T-cell (primary cell): ENCODE measurements around the gene DKK3. TPM values are rescaled to one million over a fixed set of nuclear protein-coding genes. Genes with fewer than 3 reads are reported as not detected.
A peak's percentile ranks its signal among the peaks of the same experiment; 100 is the strongest.

ENCODE experiments used
- ATAC-seq, 4 experiments: fragments of 200-7000 bp in 3 of 4; fragments of 150-1000 bp in 1 of 4; cut with Tn5 transposase; replicated peaks in 1 of 4; 1 replicate in 3 of 4; 2 replicates in 1 of 4; pipeline ENCODE4 v1.10.0; 2021; ENCODE audit warnings: moderate library complexity in 3 of 4, mild to moderate bottlenecking in 2 of 4, moderate number of reproducible peaks in 1 of 4
- CTCF ChIA-PET, 2 donors: fragments of 300-600 bp; sonication (Branson Sonifier 250); formaldehyde crosslinking; loops; one replicate each; lab custom pipeline; 2022; ENCODE audit warnings: antibody characterized with exemption in 2 of 2; lab: Charles Lee
- POLR2A ChIA-PET, 2 donors: fragments of 300-600 bp; sonication (Branson Sonifier 250); formaldehyde crosslinking; loops; one replicate each; lab custom pipeline; 2022; ENCODE audit warnings: antibody characterized with exemption in 2 of 2; lab: Charles Lee
- DNase-seq, 35 experiments: peaks; one replicate each; pipeline versions ENCODE4 v3.0.0 to v3.0.0-alpha.2; 2013 to 2023
- H3K27ac ChIP-seq: one replicate; pipeline ENCODE4 v1.5.1; 2013; ENCODE audit warnings: low read length
- H3K27me3 ChIP-seq, 2 experiments: replicated peaks in 1 of 2; 1 replicate in 1 of 2; 2 replicates in 1 of 2; pipeline versions ENCODE4 v1.6.1 to v1.7.0; 2013; ENCODE audit warnings: low read length in 1 of 2, mixed read lengths in 1 of 2; ENCODE audit not compliant: control insufficient read depth in 2 of 2, insufficient read depth in 2 of 2; ENCODE audit errors: extremely low read depth in 1 of 2
- H3K36me3 ChIP-seq, 2 donors: 1 replicate in 1 of 2; 2 replicates in 1 of 2; pipeline versions ENCODE4 v1.6.1 to v1.7.0; 2013; ENCODE audit warnings: low read length in 1 of 2; ENCODE audit not compliant: control insufficient read depth in 2 of 2, insufficient read depth in 1 of 2; ENCODE audit errors: extremely low read depth in 1 of 2
- H3K4me1 ChIP-seq, 2 experiments: 1 replicate in 1 of 2; 2 replicates in 1 of 2; pipeline versions ENCODE4 v1.6.1 to v1.7.0; 2013; ENCODE audit warnings: low read length in 2 of 2, mixed read lengths in 1 of 2; ENCODE audit not compliant: insufficient read depth in 2 of 2, control insufficient read depth in 1 of 2; ENCODE audit errors: extremely low read depth in 1 of 2
- H3K4me3 ChIP-seq, 2 donors: 1 replicate in 1 of 2; 2 replicates in 1 of 2; pipeline versions ENCODE4 v1.5.1 to v1.7.0; 2013; ENCODE audit warnings: mild to moderate bottlenecking in 2 of 2, low read length in 1 of 2, moderate library complexity in 1 of 2; ENCODE audit not compliant: control insufficient read depth in 1 of 2; ENCODE audit errors: extremely low read depth in 1 of 2
- H3K9me3 ChIP-seq: 2 replicates; pipeline ENCODE4 v1.7.0; 2013
- H3K27ac Mint-ChIP-seq, 2 donors: one replicate each; pipeline ENCODE4 v1.8.0; 2020 to 2021; ENCODE audit warnings: mild to moderate bottlenecking in 2 of 2, mixed read lengths in 2 of 2
- H3K27me3 Mint-ChIP-seq, 2 donors: one replicate each; pipeline ENCODE4 v1.8.0; 2021 to 2022; ENCODE audit warnings: mixed read lengths in 2 of 2
- H3K36me3 Mint-ChIP-seq: one replicate; pipeline ENCODE4 v1.8.0; 2021; ENCODE audit warnings: mixed read lengths
- H3K4me1 Mint-ChIP-seq, 3 donors: one replicate each; pipeline ENCODE4 v1.8.0; 2020 to 2022; ENCODE audit warnings: mixed read lengths in 3 of 3, mild to moderate bottlenecking in 1 of 3
- H3K4me3 Mint-ChIP-seq, 3 donors: one replicate each; pipeline ENCODE4 v1.8.0; 2020 to 2022; ENCODE audit warnings: mild to moderate bottlenecking in 3 of 3, mixed read lengths in 3 of 3, moderate library complexity in 3 of 3
- H3K9me3 Mint-ChIP-seq, 3 donors: one replicate each; pipeline ENCODE4 v1.8.0; 2020 to 2022; ENCODE audit warnings: mixed read lengths in 3 of 3
- WGBS: methylation state at CpG from one replicate; pipeline ENCODE4 v1.1.5; 2013; ENCODE audit warnings: missing lambda C conversion rate; ENCODE audit not compliant: insufficient coverage; 5-methylcytosine and 5-hydroxymethylcytosine counted together
- total RNA-seq, 35 experiments: library from RNA in 6 of 35; stranded (reverse) in 6 of 35; fragments of 120-200 nt in 1 of 35; gene quantifications; one replicate each; pipeline versions ENCODE4 v1.2.1 to v1.2.4 and lab custom pipeline; 2013 to 2026

Gene DKK3
- total RNA-seq, 5 donors from 2014 or later (not counting 1 experiment from before 2014, with no cell fraction given) = 1.5 to 8.1 (median 2.7) TPM

DNA sequence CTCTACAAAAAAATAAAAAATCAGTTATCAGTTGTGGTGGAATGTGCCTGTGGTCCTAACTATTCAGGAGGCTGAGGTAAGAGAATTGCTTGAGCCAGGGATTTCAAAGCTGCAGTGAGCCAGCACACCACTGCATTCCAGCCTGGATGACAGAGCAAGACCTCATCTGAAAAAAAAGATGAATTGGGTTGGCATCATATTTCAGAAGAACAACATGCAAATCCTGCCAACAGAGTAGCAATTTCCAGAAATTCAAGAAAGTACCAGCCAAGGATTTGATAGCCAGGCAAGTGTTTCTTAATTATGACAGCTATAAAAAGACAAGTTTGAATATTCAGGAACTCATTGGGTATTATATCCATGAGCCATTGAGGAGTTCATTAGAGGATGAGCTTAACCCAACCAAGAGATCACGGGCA lies 91.4 kb downstream of the DKK3 start:
- CTCF ChIA-PET = interaction anchor here in 1 of 2 donors (0.6 kb wide), 1 partner anchor 126 kb away, joined by 3 read pairs; no protein-coding TSS in a partner anchor
- Histone ChIP-seq H3K27me3 (no peaks in the 10 kb centered on the region), H3K9me3 (no peaks in the 10 kb centered on the region), H3K27ac (no peak overlapping the region), H3K4me1 (no peaks in the 10 kb centered on the region), H3K36me3 (peaks cover 0 to 8% of the 10 kb centered on the region in 2 donors), H3K4me3 (no peak overlapping the region)
- Mint-ChIP-seq H3K9me3 (no peaks in the 10 kb centered on the region), H3K36me3 (peaks cover 30% of the 10 kb centered on the region), H3K4me1 (peaks cover 0 to 14% (median 1%) of the 10 kb centered on the region in 3 donors), H3K27ac (peak overlapping the region in 1 of 2 donors; percentile 59), H3K4me3 (no peak overlapping the region), H3K27me3 (no peaks in the 10 kb centered on the region)
- POLR2A ChIA-PET = interaction anchor here in 1 of 2 donors (0.6 kb wide), 1 partner anchor 37 kb away, joined by 3 read pairs; no protein-coding TSS in a partner anchor
- ATAC-seq = no peak
- no peak for DNase-seq
- WGBS = no CpG with 5 or more reads among the region's 1 CpG

DNA sequence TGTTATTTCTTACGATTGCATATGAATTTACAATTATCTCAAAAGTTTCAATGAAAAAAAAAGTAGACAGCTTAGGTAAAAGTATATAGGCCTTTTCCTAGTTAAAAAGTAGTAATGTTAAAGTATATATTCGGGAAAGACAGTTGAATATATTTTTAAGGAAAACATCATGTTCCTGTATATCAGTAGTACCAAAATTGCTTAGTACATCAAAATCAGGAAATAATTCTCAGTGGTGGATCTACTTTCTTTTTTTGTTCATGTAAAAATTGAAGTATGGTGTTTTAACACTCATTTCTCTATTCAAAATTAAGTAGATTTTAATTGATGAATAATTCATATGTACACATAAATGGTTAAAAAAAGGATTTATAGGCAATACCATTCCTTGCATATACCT lies 92.8 kb downstream of the DKK3 start:
- ATAC-seq = no peak

GRCh38 chr11:11913395-11913794 lies 95.0 kb downstream of the DKK3 start:
- Histone ChIP-seq H3K4me3 (no peak overlapping the region), H3K27me3 (no peaks in the 10 kb centered on the region), H3K9me3 (no peaks in the 10 kb centered on the region), H3K36me3 (peaks cover 6 to 20% of the 10 kb centered on the region in 2 donors), H3K4me1 (no peaks in the 10 kb centered on the region), H3K27ac (no peak overlapping the region)
- ATAC-seq (no peak), DNase-seq (no peak)
- Mint-ChIP-seq H3K9me3 (no peaks in the 10 kb centered on the region), H3K4me3 (no peak overlapping the region), H3K27me3 (no peaks in the 10 kb centered on the region), H3K36me3 (peaks cover 36% of the 10 kb centered on the region), H3K4me1 (peaks cover 0 to 14% (median 1%) of the 10 kb centered on the region in 3 donors), H3K27ac (no peak overlapping the region)
- WGBS = 100% methylated on average over 1 of the region's 1 CpG
- POLR2A ChIA-PET = interaction anchor here (0.6 to 0.7 kb wide), 2 partner anchors 11 to 764 kb away, joined by 4 to 5 read pairs; no protein-coding TSS in a partner anchor
- CTCF ChIA-PET = no interaction called here

More for the DNA sequence above, 92.8 kb downstream of the DKK3 start:
- no peak overlapping the region for H3K27ac ChIP-seq
- H3K4me1 ChIP-seq = no peaks in the 10 kb centered on the region
- Mint-ChIP-seq H3K9me3 (no peaks in the 10 kb centered on the region), H3K27ac (no peak overlapping the region), H3K27me3 (no peaks in the 10 kb centered on the region), H3K4me3 (no peak overlapping the region), H3K4me1 (peaks cover 0 to 14% (median 1%) of the 10 kb centered on the region in 3 donors), H3K36me3 (peaks cover 37% of the 10 kb centered on the region)
- peaks cover 0 to 12% of the 10 kb centered on the region in 2 donors for H3K36me3 ChIP-seq
- no CpG with 5 or more reads among the region's 2 CpGs for WGBS
- no peak for DNase-seq
- no peak overlapping the region for H3K4me3 ChIP-seq
- H3K27me3 ChIP-seq = no peaks in the 10 kb centered on the region
- no peaks in the 10 kb centered on the region for H3K9me3 ChIP-seq
- ChIA-PET CTCF (interaction anchor here in 1 of 2 donors (0.6 kb wide), 2 partner anchors 11 to 732 kb away, joined by 3 to 4 read pairs; no protein-coding TSS in a partner anchor), POLR2A (interaction anchor here (0.5 to 0.7 kb wide), 3 partner anchors 15 to 739 kb away, joined by 3 read pairs; no protein-coding TSS in a partner anchor)

Other genes starting within 250 kb of the DKK3 start
- gene USP47, start 166.7 kb downstream of the DKK3 start, total RNA-seq = 10 to 100 TPM; 49.3 to 77.6 (median 58.6) TPM
- gene MICAL2, start 102.0 kb upstream of the DKK3 start, total RNA-seq = 10 to 100 TPM; 13.7 to 38.7 (median 22.9) TPM